Upper lobe of right lung (tissue), 1 donor: ENCODE results near the gene DOCK6. TPM values are rescaled to one million over a fixed set of nuclear protein-coding genes. Genes with fewer than 3 reads are reported as not detected.

ENCODE experiments used
- ATAC-seq: fragments of 200-7000 bp; cut with Tn5 transposase; one replicate; pipeline ENCODE4 v1.9.1; 2020; ENCODE audit warnings: mild to moderate bottlenecking, moderate library complexity
- DNase-seq: peaks from one replicate; pipeline ENCODE4 v3.0.0-alpha.2; 2020
- H3K27ac ChIP-seq: fragments of 200-600 bp; one replicate; pipeline ENCODE4 v1.8.0; 2022
- H3K27me3 ChIP-seq: fragments of 200-600 bp; one replicate; pipeline ENCODE4 v1.8.0; 2022; ENCODE audit warnings: mild to moderate bottlenecking
- H3K36me3 ChIP-seq: fragments of 200-600 bp; one replicate; pipeline ENCODE4 v1.8.0; 2022
- H3K4me1 ChIP-seq: fragments of 200-600 bp; one replicate; pipeline ENCODE4 v1.8.0; 2022
- H3K4me3 ChIP-seq: fragments of 200-600 bp; one replicate; pipeline ENCODE4 v1.8.0; 2022; ENCODE audit warnings: mild to moderate bottlenecking
- H3K9me3 ChIP-seq: fragments of 200-600 bp; one replicate; pipeline ENCODE4 v1.8.0; 2022
- CTCF ChIP-seq: fragments of 200-600 bp; IDR thresholded peaks from one replicate; pipeline ENCODE4 v1.8.0; 2022; ENCODE audit warnings: antibody characterized with exemption
- intact Hi-C: fragments of 100-400 bp; cut with DNase I; formaldehyde crosslinking; loops from one replicate; pipeline ENCODE4 v1.11.0; 2022
- total RNA-seq: library from RNA; stranded (reverse); fragmentation: NEBNext Ultra II Directional; extraction: Animal tissue kit (Norgen Biotek cat#: 25700); gene quantifications from one replicate; pipeline ENCODE4 v1.2.1, GENCODE V29; 2021
- donor health status: DM: no; HTN: yes; CAD: no; lungs with severe emphysema.

The DOCK6 gene
- total RNA-seq, 1 donor from 2014 or later: 138 TPM

GRCh38 chr19:11204943-11205349 is 57.4 kb downstream of the DOCK6 start:
- no peak overlapping the region for H3K4me3 ChIP-seq
- ATAC-seq: no peak
- H3K27me3 ChIP-seq: no peaks in the 10 kb centered on the region
- no peak overlapping the region for H3K27ac ChIP-seq
- DNase-seq: no peak
- H3K36me3 ChIP-seq: peaks cover 14% of the 10 kb centered on the region
- H3K4me1 ChIP-seq: peaks cover 13% of the 10 kb centered on the region
- no peak for TF ChIP-seq CTCF
- H3K9me3 ChIP-seq: no peaks in the 10 kb centered on the region
- intact Hi-C loops: loop anchor here (5.0 kb wide), 1 partner anchor 73 kb away; no protein-coding TSS in a partner anchor

- Histone ChIP-seq H3K27ac (no peak overlapping the region), H3K36me3 (peaks cover 14% of the 10 kb centered on the region), H3K4me3 (no peak overlapping the region), H3K27me3 (no peaks in the 10 kb centered on the region), H3K4me1 (peaks cover 13% of the 10 kb centered on the region), H3K9me3 (no peaks in the 10 kb centered on the region)
- ATAC-seq (no peak), DNase-seq (no peak)
- TF ChIP-seq CTCF: peak; percentile 34
- intact Hi-C loops: loop anchor here (5.0 kb wide), 1 partner anchor 72 kb away; no protein-coding TSS in a partner anchor
Observed at GRCh38 chr19:11204076-11204602, 58.2 kb downstream of the DOCK6 start.

- no peaks in the 10 kb centered on the region for H3K27me3 ChIP-seq
- peak overlapping the region; percentile 77 for H3K27ac ChIP-seq
- H3K36me3 ChIP-seq: peaks cover 14% of the 10 kb centered on the region
- DNase-seq: peak; percentile 82
- H3K9me3 ChIP-seq: no peaks in the 10 kb centered on the region
- H3K4me3 ChIP-seq: no peak overlapping the region
- H3K4me1 ChIP-seq: peaks cover 17% of the 10 kb centered on the region
- intact Hi-C loops: loop anchor here (5.0 kb wide), 1 partner anchor 71 kb away; no protein-coding TSS in a partner anchor
- peak; percentile 77 for ATAC-seq
- peak; percentile 77 for TF ChIP-seq CTCF
Observed at GRCh38 chr19:11203194-11204075, 58.9 kb downstream of the DOCK6 start.

- no peak overlapping the region for H3K4me3 ChIP-seq
- no peak for ATAC-seq
Observed at GRCh38 chr19:11202488-11203193, 59.7 kb downstream of the DOCK6 start.

More at GRCh38 chr19:11202488-11203193, 59.7 kb downstream of the DOCK6 start:
- H3K9me3 ChIP-seq: no peaks in the 10 kb centered on the region
- no peak for DNase-seq
- H3K36me3 ChIP-seq: peaks cover 14% of the 10 kb centered on the region
- TF ChIP-seq CTCF: no peak
- peaks cover 23% of the 10 kb centered on the region for H3K4me1 ChIP-seq
- peak overlapping the region; percentile 77 for H3K27ac ChIP-seq
- intact Hi-C loops: loop anchor here (5.0 kb wide), 1 partner anchor 70 kb away; no protein-coding TSS in a partner anchor
- H3K27me3 ChIP-seq: no peaks in the 10 kb centered on the region
